Esophagus muscularis mucosa (tissue), 4 donors: ENCODE measurements around the gene MYH11.

ENCODE experiments used
- EP300 ChIP-seq: sonication (generic); formaldehyde crosslinking; IDR thresholded peaks from one replicate; pipeline ENCODE4 v1.6.1; 2017; ENCODE audit warnings: antibody characterized with exemption
- POLR2A ChIP-seq: fragments of 450-650 bp; IDR thresholded peaks from one replicate; pipeline ENCODE4 v1.6.1; 2017; ENCODE audit warnings: antibody characterized with exemption, moderate library complexity, mild to moderate bottlenecking, low read depth
- POLR2AphosphoS5 ChIP-seq, 2 donors: sonication (generic); formaldehyde crosslinking; IDR thresholded peaks; one replicate each; pipeline ENCODE4 v1.6.1; 2017; ENCODE audit warnings: antibody characterized with exemption in 2 of 2
- TF ChIP-seq, protein P1 (sequence below), 3 experiments: fragments of 200-600 bp in 2 of 3; fragments of 450-650 bp in 1 of 3; sonication (generic) in 2 of 3; IDR thresholded peaks; one replicate each; pipeline ENCODE4 v1.5.1; 2017 to 2019; ENCODE audit warnings: antibody characterized with exemption in 3 of 3, mild to moderate bottlenecking in 2 of 3, moderate library complexity in 1 of 3

DNA sequence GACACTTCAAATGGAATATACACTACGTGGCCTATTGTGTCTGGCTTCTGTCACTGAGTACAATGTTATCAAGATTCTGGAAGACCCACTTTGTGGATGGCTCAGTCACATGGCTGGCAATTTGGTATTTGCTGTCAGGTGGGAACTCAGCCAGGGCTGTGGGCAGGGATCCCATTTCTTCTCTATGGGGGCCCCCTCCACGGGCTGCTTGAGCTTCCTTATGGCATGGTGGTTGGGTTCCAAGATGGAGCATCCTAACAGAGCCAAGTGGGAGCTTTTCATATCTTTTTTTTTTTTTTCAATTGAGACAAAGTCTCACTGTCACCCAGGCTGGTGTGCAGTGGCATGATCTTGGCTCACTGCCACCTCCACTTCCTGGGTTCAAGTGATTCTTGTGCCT is 49.6 kb upstream of the MYH11 start:
- TF ChIP-seq EP300 = no peak
- TF ChIP-seq POLR2AphosphoS5 (IDR thresholded peaks at IDR 0.05) = no peak
- TF ChIP-seq, protein P1, sequence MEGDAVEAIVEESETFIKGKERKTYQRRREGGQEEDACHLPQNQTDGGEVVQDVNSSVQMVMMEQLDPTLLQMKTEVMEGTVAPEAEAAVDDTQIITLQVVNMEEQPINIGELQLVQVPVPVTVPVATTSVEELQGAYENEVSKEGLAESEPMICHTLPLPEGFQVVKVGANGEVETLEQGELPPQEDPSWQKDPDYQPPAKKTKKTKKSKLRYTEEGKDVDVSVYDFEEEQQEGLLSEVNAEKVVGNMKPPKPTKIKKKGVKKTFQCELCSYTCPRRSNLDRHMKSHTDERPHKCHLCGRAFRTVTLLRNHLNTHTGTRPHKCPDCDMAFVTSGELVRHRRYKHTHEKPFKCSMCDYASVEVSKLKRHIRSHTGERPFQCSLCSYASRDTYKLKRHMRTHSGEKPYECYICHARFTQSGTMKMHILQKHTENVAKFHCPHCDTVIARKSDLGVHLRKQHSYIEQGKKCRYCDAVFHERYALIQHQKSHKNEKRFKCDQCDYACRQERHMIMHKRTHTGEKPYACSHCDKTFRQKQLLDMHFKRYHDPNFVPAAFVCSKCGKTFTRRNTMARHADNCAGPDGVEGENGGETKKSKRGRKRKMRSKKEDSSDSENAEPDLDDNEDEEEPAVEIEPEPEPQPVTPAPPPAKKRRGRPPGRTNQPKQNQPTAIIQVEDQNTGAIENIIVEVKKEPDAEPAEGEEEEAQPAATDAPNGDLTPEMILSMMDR (IDR thresholded peaks at IDR 0.05) = no peak
- TF ChIP-seq POLR2A = no peak
